Embryonic facial prominence (tissue), 1 donor: ENCODE results near the gene NPAS3.

ENCODE experiments used
- DNase-seq: peaks from one replicate; pipeline ENCODE4 v3.0.0-alpha.2; 2016; ENCODE audit errors: extremely low spot score

The NPAS3 gene

GRCh38 chr14:33471776-33472175 lies 533.1 kb downstream of the NPAS3 start:
- DNase-seq: no peak

GRCh38 chr14:33475623-33476022 lies 536.9 kb downstream of the NPAS3 start:
- no peak for DNase-seq

DNA sequence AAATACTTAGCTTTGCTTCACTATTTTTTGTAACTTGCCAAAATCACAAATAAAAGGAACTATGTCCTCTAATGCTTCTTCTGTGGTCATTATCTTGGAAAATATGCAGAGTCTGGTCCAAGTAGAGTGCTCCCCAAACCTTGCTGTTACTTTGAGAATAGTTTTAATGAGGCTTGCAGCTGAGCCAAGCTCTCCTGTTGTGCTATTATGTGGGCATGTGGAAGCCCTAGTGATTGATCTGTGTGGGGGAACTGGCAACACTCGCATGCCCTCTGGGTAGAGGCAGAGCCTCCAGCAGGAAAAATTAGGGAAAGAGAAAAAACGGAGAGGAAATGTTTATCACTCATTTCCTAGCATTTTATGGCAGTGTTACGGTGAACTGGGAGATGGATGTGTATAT lies 539.1 kb downstream of the NPAS3 start:
- DNase-seq: no peak

GRCh38 chr14:33480071-33480886 lies 541.6 kb downstream of the NPAS3 start:
- no peak for DNase-seq

DNA sequence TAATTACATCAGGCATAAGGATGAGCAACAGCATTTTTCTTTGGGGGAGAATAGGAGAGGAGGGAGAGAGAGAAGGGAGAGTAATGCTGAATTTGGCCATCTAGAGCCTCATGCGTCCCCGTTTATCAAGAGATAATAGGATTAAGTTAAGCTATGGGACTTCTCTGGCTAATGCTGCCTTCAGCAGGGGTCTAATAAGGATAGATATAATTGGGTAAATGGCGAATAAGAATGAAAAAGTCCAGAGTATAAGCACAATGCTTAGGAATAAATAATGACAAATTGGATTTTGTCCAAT lies 542.2 kb downstream of the NPAS3 start:
- no peak for DNase-seq

GRCh38 chr14:33483110-33483509 lies 544.4 kb downstream of the NPAS3 start:
- DNase-seq: no peak

DNA sequence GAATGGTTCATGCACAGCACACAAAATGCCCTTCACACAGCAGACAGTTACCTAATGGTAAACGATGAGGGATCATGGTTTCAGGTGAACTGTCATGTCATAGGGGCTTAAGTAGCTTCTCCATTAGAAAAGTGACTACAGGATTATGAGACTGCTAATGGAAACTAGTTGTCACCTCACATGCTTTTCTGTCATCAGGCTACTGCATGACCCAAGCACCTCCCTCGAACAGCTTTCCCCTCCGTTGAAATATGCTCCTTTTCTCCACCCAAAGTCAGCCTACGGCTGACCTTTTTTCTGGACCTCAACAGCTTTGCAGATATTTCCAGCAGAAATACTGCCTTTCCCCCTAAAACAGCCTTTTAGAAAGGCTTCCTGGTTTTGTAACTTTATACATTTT lies 544.9 kb downstream of the NPAS3 start:
- DNase-seq: no peak

DNA sequence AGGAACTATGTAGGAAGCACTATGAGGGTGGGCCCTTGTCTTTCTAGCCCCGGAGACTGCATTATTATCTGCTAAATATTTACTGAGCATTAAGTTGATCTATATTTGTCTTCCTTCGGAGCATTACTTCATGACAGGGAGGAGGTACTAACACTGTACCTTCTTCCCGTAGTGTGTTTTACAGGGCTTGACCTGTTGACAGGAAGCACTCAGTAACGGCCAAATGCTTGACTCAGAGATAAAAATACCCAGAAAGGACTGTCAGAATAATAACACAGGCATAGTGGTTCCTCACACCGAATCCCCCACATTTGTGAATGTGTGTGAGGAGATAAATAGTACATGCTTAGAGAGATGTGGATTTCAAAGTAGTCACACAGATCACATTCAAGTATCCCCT lies 545.6 kb downstream of the NPAS3 start:
- DNase-seq: no peak

DNA sequence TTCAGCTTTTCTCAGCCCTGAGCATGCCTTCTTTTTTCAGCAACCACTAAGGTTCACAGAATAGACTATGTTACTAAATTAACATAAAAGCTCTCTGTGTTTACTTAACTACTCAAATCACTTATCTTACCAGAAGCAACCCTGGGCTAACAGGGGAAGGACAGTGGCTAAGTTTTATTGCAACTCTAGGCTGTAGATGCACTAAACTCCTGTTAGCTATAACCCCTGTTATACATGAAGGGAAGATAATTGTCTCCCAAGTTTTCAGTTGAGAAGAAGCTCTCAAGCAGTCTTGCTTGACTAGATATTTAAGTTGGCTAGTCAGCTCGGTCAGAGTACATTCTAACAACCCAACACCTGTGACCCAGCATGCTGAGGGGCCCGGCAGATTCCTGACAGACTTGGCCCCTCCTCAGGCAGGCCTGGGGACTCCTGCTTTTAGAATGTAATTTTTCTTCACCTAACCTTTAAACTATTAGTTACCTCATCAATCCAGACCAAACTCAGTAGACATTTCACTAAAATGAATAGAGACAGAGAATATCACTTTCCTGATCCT lies 547.7 kb downstream of the NPAS3 start:
- DNase-seq: no peak

DNA sequence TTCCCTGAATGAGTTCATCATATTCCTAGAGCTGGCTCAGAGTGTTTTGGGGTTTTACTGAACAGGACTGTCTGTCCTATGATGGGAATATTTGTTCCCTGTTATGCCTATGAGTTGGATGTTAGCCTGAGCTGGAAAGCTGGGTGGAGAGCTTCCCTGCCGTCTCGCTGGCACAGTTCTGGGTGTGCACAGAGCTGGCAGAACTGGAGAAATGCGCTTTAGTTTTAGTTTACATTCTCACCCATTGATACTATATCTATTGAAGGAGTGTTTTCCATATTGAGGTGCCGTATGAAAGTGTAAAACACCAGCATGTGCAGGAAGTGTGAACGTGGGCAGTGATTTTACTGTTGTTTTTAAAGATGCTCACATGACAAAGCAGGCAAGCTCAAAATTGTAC lies 549.9 kb downstream of the NPAS3 start:
- DNase-seq: no peak

- DNase-seq: no peak
These were observed 551.9 kb downstream of the NPAS3 start for GRCh38 chr14:33490555-33490954.

DNA sequence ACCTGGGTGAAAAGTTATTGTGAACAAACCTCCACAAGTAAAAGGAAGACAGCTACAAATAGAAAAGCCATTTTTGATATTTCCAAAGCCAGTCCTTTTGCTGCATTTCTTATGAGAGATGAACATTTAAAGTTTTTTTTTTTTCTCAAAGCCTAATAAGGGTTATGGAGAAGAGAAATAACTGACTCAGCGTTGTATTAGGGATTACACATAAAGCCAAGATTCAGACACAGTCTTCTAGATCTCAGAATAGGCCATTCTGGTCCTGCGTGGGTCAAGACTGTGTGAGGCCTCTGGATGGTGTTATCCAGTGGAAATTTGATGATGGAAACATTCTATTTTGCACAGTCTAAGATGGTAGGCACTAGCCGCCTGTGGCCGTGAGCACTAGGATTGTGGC lies 552.4 kb downstream of the NPAS3 start:
- DNase-seq: no peak

DNA sequence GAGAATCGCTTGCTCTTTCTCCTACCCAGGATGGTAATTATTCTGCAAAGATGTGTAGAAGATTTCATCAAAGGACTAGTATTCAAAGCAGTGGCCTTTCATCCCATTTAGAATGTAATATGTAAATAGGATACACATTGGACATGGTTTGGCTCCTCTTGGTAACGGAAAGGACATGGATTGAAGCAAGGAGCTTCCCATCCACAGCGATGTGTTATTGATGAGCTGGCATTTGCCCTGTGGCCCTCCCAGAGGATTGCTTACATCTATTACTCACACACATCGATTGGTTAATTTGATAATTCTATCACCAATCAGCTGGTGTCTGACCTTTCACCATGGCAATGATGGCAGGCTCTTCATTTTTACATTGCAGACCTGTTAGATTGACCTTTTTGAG lies 553.8 kb downstream of the NPAS3 start:
- DNase-seq: no peak

- no peak for DNase-seq
These were observed 554.6 kb downstream of the NPAS3 start for GRCh38 chr14:33493266-33493665.

- DNase-seq: no peak
These were observed 555.3 kb downstream of the NPAS3 start for GRCh38 chr14:33493990-33494389.

GRCh38 chr14:33499687-33500086 lies 561.0 kb downstream of the NPAS3 start:
- DNase-seq: no peak

DNA sequence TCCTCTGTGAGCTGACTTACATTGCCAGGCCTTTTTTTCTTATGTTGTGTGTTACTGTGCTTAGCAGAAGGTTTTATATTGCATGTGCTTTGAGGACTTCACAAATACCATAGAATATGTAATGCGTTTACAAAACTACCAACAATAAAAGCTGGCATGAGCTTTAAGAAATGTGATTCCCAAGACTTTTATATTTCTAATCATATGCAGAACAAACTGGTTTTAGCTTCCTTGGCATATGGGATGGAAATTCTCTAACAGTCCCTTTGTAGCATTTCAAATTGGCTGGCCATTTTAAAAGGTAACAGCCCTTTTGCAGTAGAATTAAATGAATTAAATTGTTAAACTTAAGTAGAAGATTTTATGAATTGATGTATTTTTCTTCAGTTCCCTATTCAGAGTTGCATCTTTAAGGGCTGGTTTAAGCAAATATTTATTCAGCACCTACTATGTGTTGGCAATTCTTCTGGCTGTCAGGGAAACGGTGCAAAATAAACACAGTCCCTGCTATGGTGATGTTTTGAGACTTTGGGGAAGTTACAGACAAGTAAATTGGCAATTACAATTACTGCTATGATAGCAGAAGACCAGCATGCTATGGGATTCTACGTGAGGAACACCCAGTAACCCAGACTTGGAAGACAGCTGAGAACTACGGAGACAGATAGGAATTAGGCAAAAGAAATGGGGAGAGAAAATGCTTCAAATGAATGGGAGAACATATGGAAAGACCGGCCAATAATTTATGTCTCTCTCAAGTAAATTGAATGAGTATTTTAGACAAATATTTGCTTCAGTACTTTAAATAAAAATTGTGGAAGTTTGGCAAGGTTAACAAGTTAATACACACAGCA lies 565.8 kb downstream of the NPAS3 start:
- DNase-seq: no peak

GRCh38 chr14:33505266-33505962 lies 566.7 kb downstream of the NPAS3 start:
- DNase-seq: no peak

DNA sequence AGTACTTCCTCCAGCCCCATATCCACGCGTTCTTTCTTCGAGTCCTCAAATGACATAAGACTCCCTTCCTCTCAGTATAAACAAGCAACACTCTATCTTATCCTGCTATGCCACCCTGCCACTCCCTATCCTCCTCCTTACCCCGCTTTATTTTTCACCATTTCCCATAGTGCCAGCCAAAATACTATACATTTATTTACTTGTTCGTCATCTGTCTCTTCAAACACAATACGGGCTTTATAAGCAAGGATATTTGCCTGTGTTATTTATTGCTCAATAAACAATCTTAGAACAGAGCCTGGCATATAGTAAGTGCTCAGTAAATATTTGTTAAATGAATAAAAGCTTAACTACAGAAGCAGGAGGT lies 567.3 kb downstream of the NPAS3 start:
- no peak for DNase-seq

DNA sequence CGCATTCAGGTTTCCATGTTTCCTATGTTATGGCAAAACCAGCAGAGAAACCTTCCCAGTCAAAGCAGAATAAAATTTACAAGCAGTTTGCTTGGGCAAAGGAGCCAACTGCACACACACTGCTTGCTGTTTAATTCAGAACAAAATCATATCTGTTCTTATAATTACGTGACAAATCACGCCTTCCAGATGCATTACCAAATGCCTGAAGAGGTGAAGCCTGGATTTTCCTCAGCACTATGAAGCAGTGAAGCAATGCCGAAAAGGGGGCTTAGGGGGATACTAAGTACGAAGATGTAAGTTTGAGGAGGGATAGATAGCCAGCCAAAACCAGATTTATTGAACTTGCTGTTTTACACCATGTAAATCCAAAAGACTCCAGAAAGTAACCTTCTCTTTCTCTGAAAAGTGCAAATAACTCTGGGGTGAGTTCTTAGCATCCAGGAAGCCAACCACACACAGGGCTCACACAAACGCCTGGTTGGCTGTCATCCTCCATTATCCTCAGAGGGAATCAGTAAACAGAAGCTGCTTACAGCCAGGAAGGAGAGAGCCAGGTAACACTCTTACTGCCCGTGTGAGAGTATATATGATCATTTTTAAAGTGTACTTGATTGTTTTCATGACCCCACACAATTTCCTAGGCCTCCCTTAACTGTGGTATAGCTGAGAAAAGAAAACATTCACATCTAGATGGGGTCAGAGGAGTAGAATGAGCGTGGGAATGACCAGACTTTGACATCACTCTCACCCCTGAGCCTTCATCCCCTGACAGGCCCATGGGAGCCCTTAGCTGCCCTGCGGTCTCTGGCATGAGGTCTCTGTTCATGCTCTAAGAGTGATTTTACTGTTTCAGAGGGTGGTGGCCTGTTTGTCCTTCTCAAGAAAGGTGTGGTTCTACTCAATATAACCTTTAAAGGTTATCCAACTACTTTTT lies 569.7 kb downstream of the NPAS3 start:
- DNase-seq: no peak

DNA sequence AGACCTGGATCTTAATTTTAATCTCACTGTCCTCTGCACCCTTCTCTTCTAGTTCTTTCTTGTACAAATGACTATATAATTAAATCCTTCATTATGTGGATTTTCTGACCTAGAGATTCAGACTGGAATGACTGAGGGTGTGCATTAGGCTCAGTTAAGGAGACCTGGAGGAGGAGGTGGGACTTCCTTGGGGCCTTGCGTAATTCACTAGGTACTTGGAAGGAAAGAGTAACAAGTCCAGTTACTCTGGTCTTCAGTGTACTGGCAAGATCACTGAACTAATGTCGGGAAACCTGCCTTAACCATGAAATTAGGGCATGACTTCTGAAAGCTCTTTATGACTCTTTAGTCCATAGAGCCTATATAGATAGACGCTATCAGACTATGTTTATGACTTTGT lies 570.8 kb downstream of the NPAS3 start:
- DNase-seq: no peak
